Renal cortex interstitium (tissue), 11 donors: ENCODE results near the gene SPATA6. TPM values are rescaled to one million over a fixed set of nuclear protein-coding genes. Genes with fewer than 3 reads are reported as not detected.
"Not testable (repeated sequence)": the region's sequence is repeated elsewhere in the genome, so short reads cannot be mapped to it uniquely, and the experiment has no call there.

ENCODE experiments used
- DNase-seq, 11 donors: peaks; one replicate each; pipeline ENCODE4 v3.0.0-alpha.2; 2013; ENCODE audit warnings: low read depth in 9 of 11, low spot score in 4 of 11; ENCODE audit errors: extremely low read depth in 1 of 11
- polyA plus RNA-seq, 3 donors: library from polyadenylated mRNA; unstranded; fragments of 120-200 nt; gene quantifications; one replicate each; pipeline ENCODE4 v1.2.1, GENCODE V29; 2013; ENCODE audit not compliant: insufficient read length in 3 of 3

Gene SPATA6
- polyA plus RNA-seq, 3 donors = 14.5 to 19.5 (median 18.5) TPM

DNA sequence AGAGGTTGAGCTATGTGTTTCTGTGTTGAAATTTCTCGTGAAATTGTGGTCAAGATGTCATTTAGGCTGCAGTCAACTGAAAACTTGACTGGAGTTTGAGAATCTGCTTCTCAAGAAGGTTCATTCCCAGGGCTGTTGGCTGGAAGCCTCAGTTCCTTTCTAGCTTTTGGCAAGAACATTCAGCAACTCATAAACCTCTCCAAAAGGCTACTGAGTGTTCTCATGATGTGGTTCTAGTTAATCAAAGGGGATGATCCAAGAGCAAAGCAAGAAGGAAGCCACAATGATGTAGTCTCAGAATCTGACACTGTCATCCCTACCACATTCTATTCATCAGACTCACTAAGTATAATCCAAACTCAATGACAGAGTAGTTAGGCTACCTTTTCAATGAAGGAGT is 66.6 kb downstream of the SPATA6 start:
- no peak for DNase-seq

DNA sequence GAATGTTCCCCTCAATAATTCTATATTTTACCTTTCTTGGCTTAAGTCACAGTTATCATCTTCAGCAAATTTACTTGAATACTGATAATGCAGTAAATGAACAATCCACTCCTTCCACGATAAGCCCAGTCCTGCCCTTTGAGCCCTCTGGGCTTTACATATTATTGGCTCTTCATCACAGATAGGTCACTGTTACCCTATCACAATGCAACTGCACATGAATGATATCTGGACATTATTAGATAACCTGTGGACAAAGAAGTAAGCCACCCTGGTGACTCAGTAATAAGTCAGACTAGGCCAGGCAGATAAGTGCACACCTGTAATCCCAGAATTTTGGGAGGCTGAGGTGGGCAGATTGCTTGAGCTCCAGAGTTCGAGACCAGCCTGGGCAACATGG is 69.4 kb downstream of the SPATA6 start:
- DNase-seq = no peak

DNA sequence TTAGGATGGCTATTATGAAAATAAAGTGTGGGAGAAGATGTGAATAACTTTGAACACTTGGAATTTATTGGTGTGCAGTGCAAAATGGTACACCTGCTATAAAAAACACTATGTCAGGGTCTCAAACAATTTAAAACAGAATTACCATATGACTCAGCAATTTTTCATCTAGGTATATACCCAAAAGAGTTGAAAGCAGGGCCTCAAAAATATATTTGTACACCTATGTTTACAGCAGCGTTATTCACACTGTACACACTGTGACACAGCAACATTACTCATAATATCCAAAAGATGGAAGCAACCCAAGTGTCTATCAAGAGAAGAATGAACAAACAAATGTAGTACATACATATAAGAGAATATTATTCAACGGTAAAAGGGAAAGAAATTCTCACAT is 75.8 kb downstream of the SPATA6 start:
- no peak for DNase-seq

DNA sequence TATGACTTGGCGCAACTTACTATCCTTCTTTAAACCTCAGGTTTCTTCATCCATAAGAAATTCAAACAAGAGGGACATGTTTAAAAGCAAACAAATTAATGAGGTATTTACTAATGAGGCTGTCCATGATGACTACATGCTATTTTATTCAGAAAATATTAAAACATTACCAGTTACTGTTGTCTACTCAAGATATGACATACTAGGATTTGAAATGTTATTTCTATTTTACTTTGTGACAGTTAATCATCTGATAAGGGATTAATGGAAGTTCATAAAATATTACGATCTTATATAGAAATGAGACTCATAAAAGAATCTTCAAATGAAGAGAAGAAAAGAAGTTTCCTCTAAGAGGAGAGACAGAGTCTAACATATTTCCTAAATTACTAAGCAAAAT is 80.1 kb downstream of the SPATA6 start:
- DNase-seq = no peak

DNA sequence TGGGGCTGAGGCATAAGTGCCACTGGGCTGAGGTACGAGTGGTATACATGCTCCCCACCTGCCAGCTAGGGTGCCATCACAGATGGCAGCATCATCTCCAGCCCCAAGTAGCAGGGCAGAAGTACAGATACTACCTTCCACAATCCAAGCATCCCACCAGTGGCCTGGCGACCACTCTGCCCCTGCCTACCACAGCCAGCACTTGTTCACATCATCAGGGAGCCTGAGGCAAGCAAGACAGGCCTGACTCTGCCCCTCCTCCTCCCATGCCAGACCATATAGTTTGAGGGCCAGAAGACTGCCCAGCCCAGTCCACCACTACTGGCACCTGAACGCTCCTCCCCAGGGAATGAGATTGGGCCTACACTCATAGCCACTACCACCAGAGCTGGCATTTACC is 84.6 kb downstream of the SPATA6 start:
- DNase-seq = no peak

DNA sequence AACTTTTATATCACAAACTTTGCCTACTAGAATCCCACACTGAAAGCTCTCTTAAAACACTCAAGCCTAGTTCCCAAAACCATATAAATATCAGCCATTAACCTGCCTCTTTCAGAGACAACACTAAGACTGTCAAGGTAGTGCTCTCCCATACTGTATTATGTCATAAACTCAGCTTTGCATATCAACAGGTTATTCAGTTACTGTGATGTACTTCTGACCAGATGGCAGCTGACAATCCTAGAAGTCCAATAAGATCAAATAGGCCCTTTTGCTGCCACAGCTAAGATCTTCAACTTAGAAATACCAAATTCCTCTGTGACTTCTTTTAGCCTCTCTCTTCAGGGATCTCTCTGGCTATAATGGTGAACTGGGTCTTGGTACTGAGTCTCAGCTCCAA is 97.2 kb downstream of the SPATA6 start:
- no peak for DNase-seq

DNA sequence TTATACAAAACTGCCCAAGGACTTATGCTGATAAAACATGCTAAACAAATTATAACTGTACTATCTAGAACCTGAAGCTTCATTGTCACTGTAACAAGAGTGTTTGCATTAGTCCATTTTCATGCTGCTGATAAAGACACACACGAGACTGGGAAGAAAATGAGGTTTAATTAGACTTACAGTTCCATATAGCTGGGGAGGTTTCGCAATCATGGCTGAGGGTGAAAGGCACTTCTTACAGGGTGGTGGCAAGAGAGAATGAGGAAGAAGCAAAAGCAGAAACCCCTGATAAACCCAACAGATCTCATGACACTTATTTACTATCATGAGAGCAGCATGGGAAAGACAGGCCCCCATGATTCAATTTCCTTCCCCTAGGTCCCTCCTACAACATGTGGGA is 100.4 kb downstream of the SPATA6 start:
- no peak for DNase-seq

DNA sequence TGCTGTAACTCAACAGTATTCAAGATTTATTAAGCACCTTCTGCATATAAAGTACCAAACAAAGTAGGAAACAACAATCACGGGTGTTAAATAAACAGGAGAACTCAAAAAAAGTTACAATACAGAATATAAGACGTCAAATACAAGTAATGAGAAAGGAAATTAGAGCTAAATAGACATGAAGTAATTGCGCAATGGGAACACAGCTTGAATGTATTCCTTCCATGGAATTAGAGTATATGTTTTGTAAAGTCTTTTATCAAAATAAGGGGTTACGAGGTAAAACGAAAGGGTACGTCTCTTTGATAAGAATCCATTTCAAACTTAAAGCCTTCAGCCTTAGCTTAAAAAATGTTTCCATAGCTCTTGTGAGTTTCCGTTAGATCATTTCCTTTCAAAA is 109.1 kb downstream of the SPATA6 start:
- no peak for DNase-seq

DNA sequence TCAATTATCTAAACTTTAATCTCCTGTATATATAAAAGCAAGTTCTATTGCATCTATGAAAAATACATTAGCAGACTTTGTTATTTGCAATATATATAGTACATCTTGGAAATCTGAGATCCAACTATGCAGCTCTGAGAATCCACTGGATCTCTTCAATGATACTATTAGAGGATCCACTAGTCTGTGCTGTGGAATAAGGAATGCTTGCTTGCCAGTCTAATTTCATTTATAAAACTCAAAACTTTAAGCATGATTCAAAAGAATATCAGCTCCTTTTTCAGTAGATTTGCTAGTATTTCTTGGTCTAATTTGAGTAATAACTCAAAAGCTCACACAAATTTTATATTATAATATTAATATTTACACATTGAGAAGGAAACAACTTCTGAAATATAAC is 115.1 kb downstream of the SPATA6 start:
- DNase-seq = no peak

DNA sequence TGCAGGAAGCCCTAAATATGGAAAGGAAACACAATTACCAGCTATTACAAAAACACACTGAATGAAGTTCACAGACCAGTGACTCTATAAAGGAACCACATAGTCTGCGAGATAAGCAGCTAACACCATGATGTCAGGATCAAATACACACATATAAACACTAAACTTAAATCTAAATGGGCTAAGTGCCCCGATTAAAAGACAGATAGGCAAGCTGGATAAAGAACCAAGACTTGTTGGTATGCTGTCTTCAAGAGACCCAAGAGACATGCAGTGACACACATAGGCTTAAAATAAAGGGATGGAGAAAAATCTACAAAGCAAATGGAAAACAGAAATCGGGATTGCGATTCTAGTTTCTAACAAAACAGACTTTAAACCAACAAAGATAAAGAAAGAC is 127.6 kb downstream of the SPATA6 start:
- DNase-seq = no peak

DNA sequence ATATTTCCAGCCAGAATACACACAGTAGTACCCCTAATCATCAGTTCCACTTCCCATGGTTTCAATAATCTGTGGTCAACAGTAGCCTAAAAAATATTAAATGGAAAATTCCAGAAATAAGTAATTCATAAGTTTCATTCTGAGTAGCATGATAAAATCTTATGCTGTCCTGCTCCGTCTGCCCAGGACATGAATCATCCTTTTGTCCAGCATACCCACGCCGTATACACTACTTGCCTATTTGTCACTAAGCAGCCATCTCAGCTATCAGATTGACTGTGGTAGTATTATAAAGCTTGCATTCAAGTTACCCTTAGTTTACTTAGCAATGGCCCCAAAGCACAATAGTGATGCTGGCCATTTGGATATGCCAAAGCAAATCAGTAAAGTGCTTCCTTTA is 130.8 kb downstream of the SPATA6 start:
- no peak for DNase-seq

DNA sequence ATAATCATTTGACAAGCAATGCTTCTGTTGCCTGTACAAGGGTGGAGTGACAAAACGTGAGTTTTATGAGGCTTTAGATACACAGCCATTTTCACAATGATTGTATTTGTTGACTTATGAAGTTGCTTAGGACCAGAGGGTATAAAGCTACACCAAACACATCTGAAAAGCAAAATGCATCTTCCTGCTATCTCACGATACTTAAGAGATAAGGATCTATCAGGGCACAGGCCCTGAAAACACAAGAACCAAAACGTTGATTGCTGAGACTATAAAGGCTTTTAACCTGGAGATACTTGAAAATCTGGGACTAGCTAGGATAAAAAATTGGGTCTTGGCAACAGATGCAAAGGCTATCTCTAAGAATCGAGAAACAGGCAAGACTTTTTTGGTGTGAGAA is 133.7 kb downstream of the SPATA6 start:
- DNase-seq = no peak

DNA sequence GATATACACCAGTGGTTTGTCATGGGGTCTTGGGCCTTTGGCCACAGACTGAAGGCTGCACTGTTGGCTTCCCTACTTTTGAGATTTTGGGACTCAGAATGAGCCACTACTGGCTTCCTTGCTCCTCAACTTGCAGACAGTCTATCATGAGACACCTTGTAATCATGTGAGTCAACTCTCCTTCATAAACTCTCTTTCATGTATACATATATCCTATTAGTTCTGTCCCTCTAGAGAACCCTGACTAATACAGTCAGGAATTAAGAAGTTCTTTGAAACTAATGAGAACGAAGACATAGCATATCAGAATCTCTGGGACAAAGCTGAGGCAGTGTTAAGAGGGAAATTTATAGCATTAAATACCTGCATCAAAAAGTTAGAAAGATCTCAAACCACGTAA is 138.7 kb downstream of the SPATA6 start:
- no peak for DNase-seq

DNA sequence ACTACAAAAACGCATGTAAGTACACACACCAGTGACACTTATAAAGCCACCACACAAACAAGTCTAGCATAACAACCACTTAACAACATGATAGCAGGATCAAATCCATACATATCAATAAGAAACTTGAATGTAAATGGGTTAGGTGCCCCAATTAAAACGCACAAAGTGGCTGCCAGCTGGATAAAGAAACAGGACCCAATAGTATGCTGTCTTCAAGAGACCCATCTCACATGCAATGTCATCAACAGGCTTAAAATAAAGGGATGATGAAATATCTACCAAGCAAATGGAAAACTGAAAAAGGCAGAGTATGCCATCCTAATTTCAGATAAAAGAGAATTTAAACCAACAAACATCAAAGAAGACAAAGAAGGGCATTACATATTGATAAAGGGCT is 139.9 kb downstream of the SPATA6 start:
- no peak for DNase-seq

DNA sequence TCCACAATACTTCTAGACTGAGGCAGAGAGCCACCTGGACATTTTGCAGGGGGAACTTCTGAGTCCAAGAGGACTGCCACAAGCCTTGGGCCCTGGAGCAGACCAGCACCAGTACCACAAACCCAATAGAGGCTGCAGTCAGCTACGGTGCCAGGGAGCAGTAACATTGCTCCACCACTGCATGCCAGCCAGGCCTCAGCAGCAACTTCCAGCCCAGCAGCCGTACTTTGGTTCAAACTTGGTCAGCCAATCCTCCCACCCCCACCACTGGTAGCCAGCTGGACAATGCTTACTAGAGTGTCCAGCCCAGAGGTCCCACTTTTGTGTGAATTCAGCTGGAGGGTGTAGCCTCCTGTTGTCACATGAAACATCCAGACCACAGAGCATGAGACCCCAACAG is 142.1 kb downstream of the SPATA6 start:
- DNase-seq = no peak

DNA sequence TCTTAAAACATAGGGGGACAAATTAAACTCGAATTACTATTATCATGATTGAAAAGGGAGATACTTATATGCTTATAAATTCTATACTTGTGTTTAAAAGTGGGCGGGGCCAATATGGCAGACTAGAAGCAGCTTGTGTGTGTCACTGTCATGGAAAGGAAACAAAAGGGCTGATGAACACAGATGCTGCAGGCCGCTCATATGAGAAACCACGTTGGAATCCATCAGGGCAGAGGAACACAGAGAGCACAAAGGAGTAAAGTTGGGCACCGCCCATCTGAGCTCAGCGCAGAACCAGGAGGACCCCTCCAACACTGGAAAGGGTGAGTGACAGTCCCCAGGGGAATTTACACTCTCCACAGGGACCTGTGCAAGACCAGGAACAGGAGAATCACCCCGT is 142.5 kb downstream of the SPATA6 start:
- peak in 4 of 11 donors; percentile 1 to 12 (median 5) for DNase-seq

DNA sequence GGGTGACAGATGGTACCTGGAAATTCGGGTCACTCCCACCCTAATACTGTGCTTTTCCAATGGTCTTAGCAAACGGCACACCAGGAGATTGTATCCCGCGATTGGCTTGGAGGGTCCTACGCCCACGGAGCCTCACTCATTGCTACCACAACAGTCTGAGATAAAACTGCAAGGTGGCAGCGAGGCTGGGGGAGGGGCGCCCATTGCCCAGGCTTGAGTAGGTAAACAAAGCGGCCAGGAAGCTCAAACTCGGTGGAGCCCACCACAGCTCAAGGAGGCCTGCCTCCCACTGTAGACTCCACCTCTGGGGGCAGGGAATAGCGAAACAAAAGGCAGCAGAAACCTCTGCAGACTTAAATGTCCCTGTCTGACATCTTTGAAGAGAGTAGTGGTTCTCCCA is 160.2 kb downstream of the SPATA6 start:
- DNase-seq = not testable (repeated sequence)

DNA sequence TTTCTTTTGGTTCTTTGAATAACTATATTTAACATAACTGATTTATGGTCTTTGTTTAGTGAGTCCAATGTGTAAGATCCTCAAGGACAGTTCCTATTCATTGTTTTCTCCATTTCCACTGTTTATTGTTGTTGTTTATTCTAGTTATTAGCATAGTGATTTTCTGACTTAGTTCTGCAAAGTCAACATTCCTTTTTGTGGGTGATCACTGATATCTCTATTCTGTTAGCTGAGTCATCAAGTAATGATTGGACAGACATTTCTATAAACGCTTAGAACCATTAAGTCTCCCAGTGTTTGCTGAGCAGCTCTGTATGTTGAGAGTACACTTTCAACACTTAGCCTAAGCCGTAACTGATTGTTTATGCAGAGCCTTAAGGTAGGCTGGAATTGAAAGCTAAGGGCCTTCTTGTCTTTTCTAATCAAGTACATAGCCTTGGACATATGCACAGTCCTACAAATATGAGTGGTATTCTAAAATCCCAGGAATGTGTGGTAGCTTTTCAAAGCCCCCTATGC is 162.4 kb downstream of the SPATA6 start:
- DNase-seq = no peak

DNA sequence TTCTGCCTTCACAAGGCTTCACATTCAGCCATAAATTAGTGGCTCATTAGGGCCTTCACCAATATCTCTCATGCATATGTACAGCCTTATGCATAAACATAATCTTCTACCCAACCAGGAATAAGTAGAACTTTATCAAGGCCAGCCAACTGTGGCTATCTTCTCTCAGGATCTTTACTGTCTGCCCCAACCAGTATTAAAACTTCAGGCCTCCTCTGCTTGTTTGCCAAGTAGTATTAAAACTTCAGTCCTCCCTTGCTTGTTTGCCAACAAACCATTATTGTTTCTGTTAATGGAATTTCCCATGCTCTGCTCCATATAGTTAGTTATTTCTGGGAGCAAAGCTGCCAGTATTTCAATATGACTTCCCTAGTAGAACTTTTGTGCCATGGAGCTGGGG is 169.4 kb downstream of the SPATA6 start:
- DNase-seq = no peak

DNA sequence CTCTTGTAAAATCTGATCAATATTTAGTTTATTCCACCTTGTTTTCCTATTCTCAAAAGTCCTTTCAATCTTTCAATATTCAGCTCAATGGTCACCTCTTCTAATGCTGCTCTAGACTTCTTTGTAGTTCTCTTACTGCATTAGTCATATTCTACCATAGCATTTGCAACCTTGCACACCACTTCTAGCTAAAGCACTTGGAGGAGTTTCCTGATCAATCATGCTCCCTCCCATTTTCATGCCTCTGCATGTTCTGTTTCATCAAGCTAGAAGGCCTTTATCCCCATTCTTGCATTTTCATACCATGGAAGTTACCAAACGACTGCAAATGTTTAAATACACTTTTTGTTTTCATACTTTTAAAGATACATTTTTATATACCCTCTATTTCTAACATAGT is 177.3 kb downstream of the SPATA6 start:
- no peak for DNase-seq

DNA sequence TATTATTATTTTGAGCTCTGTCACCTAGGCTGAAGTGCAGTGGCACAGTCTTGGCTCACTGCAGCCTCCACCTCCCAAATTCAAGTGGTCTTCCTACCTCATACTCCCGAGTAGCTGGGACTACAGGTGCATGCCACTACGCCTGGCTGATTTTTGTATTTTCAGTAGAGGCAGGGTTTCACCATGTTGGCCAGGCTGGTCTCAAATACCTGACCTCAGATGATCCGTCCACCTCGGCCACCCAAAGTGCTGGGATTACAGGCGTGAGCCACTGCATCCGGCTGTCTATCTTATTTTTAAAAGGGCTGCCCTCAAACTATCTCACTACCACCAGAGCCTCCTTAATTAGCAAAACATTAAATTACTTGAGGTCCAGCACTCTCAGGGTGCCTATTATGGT is 177.9 kb downstream of the SPATA6 start:
- not testable (repeated sequence) for DNase-seq

DNA sequence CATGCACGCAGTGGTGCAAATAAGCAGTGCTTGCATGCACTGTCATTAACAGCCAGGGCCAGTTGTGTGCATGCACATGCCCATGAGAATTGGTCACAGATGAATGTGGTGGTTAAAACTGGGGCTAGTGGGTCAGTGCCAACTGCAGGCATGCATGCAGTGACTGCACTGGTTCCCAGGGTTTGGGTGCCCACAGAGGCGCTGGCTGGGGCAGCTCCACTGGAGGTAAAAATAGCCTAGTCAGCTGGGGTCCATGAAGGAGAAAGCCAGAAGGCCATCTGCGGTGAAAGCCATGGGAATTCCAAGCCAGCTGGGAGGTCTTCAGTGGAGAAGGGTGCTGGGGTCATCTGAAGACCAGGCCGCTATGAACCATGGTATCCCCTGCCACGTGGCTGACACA is 179.3 kb downstream of the SPATA6 start:
- no peak for DNase-seq
